A549 (cell line): Measurements from ENCODE around the gene TNS1. TPM values are rescaled to one million over a fixed set of nuclear protein-coding genes. Genes with fewer than 3 reads are reported as not detected.

Experiments used
- ATAC-seq, 2 experiments: fragments of 200-7000 bp in 1 of 2; fragments of >200 bp in 1 of 2; cut with Nextera tagmentation in 1 of 2; cut with Tn5 transposase in 1 of 2; 3 replicates each; pipeline versions ENCODE4 v1.8.0 to v1.9.1; 2018 to 2020; ENCODE audit warnings: mild to moderate bottlenecking in 1 of 2, moderate library complexity in 1 of 2
- CTCF ChIA-PET: fragments of 300-600 bp; sonication (Branson Sonifier 250); formaldehyde crosslinking; extraction: SDS; loops from one replicate; lab custom pipeline; 2021; ENCODE audit warnings: antibody characterized with exemption, inconsistent platforms; lab: Yijun Ruan, JAX
- POLR2A ChIA-PET: fragments of 350-600 bp; formaldehyde crosslinking; extraction: SDS; loops from one replicate; lab custom pipeline; 2021; ENCODE audit warnings: antibody characterized with exemption, inconsistent platforms; lab: Yijun Ruan, JAX
- DNase-seq, 2 experiments: peaks; one replicate each; pipeline versions ENCODE4 v3.0.0 to v3.0.0-alpha.2; 2011 to 2016; ENCODE audit warnings: low read depth in 1 of 2, low spot score in 1 of 2
- FAIRE-seq: peaks from 2 replicates; lab custom pipeline; 2011; peaks lifted over from hg19 to GRCh38; lab: Jason Lieb, UNC
- H3K27ac ChIP-seq, 2 experiments: fragments of >200 bp; sonication (Bioruptor Twin); formaldehyde crosslinking; 3 replicates each; pipeline ENCODE4 v1.5.1; 2016 to 2017
- H3K4me1 ChIP-seq: fragments of >200 bp; sonication (Bioruptor Twin); formaldehyde crosslinking; 3 replicates; pipeline ENCODE4 v1.6.1; 2016
- H3K4me2 ChIP-seq: fragments of >200 bp; sonication (Bioruptor Twin); formaldehyde crosslinking; 3 replicates; pipeline ENCODE4 v1.6.1; 2016
- H3K4me3 ChIP-seq: fragments of >200 bp; sonication (Bioruptor Twin); formaldehyde crosslinking; 3 replicates; pipeline ENCODE4 v1.5.1; 2016
- H3K9me3 ChIP-seq: fragments of >200 bp; sonication (Bioruptor Twin); formaldehyde crosslinking; 3 replicates; pipeline ENCODE4 v1.6.1; 2016
- ATOH8 ChIP-seq: fragments of 250-450 bp; sonication (Bioruptor Pico); IDR thresholded peaks from 2 replicates; pipeline ENCODE4 v1.5.0; 2020; ENCODE audit warnings: low read depth, mild to moderate bottlenecking, moderate library complexity
- CBX8 ChIP-seq: fragments of 200-600 bp; sonication (generic); IDR thresholded peaks from 2 replicates; pipeline ENCODE4 v1.6.1; 2016
- CEBPB ChIP-seq, 2 experiments: fragments of >200 bp in 1 of 2; sonication (Bioruptor Twin) in 1 of 2; formaldehyde crosslinking in 1 of 2; IDR thresholded peaks; 2 replicates each; pipeline ENCODE4 v1.6.1; 2012 to 2016
- CHD2 ChIP-seq: fragments of 150-350 bp; IDR thresholded peaks from 2 replicates; pipeline ENCODE4 v1.6.1; 2014; ENCODE audit warnings: low read length; ENCODE audit not compliant: partially characterized antibody
- FOSB ChIP-seq: fragments of 250-450 bp; sonication (Bioruptor Pico); IDR thresholded peaks from 2 replicates; pipeline ENCODE4 v1.5.0; 2020; ENCODE audit warnings: mild to moderate bottlenecking, moderate library complexity
- FOSL2 ChIP-seq, 2 experiments: fragments of 450-650 bp in 1 of 2; fragments of >200 bp in 1 of 2; sonication (Bioruptor Twin) in 1 of 2; formaldehyde crosslinking; IDR thresholded peaks; 2 replicates each; pipeline versions ENCODE4 v1.5.0 to v1.6.1; 2016 to 2020; ENCODE audit warnings: mild to moderate bottlenecking in 1 of 2, moderate library complexity in 1 of 2
- HDAC2 ChIP-seq: fragments of 200-600 bp; sonication (generic); IDR thresholded peaks from 2 replicates; pipeline ENCODE4 v1.6.1; 2016
- HES2 ChIP-seq: fragments of >200 bp; sonication (Bioruptor Twin); formaldehyde crosslinking; IDR thresholded peaks from 2 replicates; pipeline ENCODE4 v1.6.1; 2016
- HEYL ChIP-seq: fragments of 250-450 bp; sonication (Bioruptor Pico); IDR thresholded peaks from 2 replicates; pipeline ENCODE4 v1.8.0; 2021; ENCODE audit warnings: mild to moderate bottlenecking, moderate library complexity
- HMGXB4 ChIP-seq: fragments of 250-450 bp; sonication (Bioruptor Pico); IDR thresholded peaks from 2 replicates; pipeline ENCODE4 v1.5.0; 2021; ENCODE audit warnings: mild to moderate bottlenecking, moderate library complexity, borderline replicate concordance
- HOXB5 ChIP-seq: fragments of 250-450 bp; sonication (Bioruptor Pico); IDR thresholded peaks from 2 replicates; pipeline ENCODE4 v1.5.0; 2020; ENCODE audit warnings: mild to moderate bottlenecking, moderate library complexity
- KDM5A ChIP-seq: fragments of 200-600 bp; sonication (generic); IDR thresholded peaks from 2 replicates; pipeline ENCODE4 v1.6.1; 2016; ENCODE audit warnings: antibody characterized with exemption, mild to moderate bottlenecking
- MAX ChIP-seq: IDR thresholded peaks from 2 replicates; pipeline ENCODE4 v1.6.1; 2012
- NFE2L2 ChIP-seq: fragments of 150-350 bp; conservative IDR thresholded peaks from 2 replicates; pipeline ENCODE4 v1.6.1; 2014; ENCODE audit warnings: low read length
- NPAS2 ChIP-seq: fragments of 250-450 bp; sonication (Bioruptor Pico); IDR thresholded peaks from 2 replicates; pipeline ENCODE4 v1.8.0; 2022; ENCODE audit warnings: mild to moderate bottlenecking, moderate library complexity, borderline replicate concordance
- NR3C1 ChIP-seq: fragments of >200 bp; sonication (Bioruptor Twin); formaldehyde crosslinking; IDR thresholded peaks from 3 replicates; pipeline ENCODE4 v1.6.1; 2017
- PBX3 ChIP-seq: IDR thresholded peaks from 2 replicates; pipeline ENCODE4 v1.6.1; 2012
- POLR2A ChIP-seq: IDR thresholded peaks from 2 replicates; pipeline ENCODE4 v1.6.1; 2012; ENCODE audit warnings: mild to moderate bottlenecking, low read length
- RAD21 ChIP-seq, 2 experiments: fragments of >200 bp in 1 of 2; sonication (Bioruptor Twin) in 1 of 2; formaldehyde crosslinking in 1 of 2; IDR thresholded peaks in 1 of 2; conservative IDR thresholded peaks in 1 of 2; 2 replicates in 1 of 2; 3 replicates in 1 of 2; pipeline ENCODE4 v1.6.1; 2012 to 2018; ENCODE audit warnings: inconsistent platforms in 1 of 2
- RFX5 ChIP-seq: fragments of 450-650 bp; IDR thresholded peaks from 2 replicates; pipeline ENCODE4 v1.7.1; 2014; ENCODE audit warnings: antibody characterized with exemption, mild to moderate bottlenecking, moderate library complexity
- SMC3 ChIP-seq: fragments of >200 bp; sonication (Bioruptor Twin); formaldehyde crosslinking; IDR thresholded peaks from 3 replicates; pipeline ENCODE4 v1.6.1; 2018; ENCODE audit warnings: inconsistent platforms
- SREBF2 ChIP-seq: fragments of 450-650 bp; IDR thresholded peaks from 2 replicates; pipeline ENCODE4 v1.6.1; 2014; ENCODE audit warnings: mild to moderate bottlenecking, moderate library complexity
- WGBS: methylation state at CpG from one replicate; pipeline ENCODE4 v1.1.6; 2017; ENCODE audit errors: missing lambda C conversion rate; 5-methylcytosine and 5-hydroxymethylcytosine counted together
- polyA plus RNA-seq, 4 experiments: library from polyadenylated mRNA; depleted of rRNA in 3 of 4; stranded (reverse); fragments of >200 nt; fragmentation: RNase III in 1 of 4; extraction: RNeasy Plus Mini Kit Qiagen cat#74134 plus additional on column Dnase treatment in 1 of 4; gene quantifications; 2 replicates in 3 of 4; 3 replicates in 1 of 4; pipeline ENCODE4 v1.2.3, GENCODE V29; 2011 to 2017

TNS1 gene
- polyA plus RNA-seq, 2 of the 4 experiments (the other 2 are of a cell fraction): 4.9 to 10.6 TPM

GRCh38 chr2:217880287-217880889, 122.4 kb downstream of the TNS1 start:
- TF ChIP-seq CEBPB (IDR thresholded peaks at IDR 0.05) (no peak), HOXB5 (CRISPR knock-in tag) (no peak), CHD2 (no peak), NR3C1 (no peak), PBX3 (no peak), HEYL (CRISPR knock-in tag) (no peak), SMC3 (no peak), NFE2L2 (no peak), MAX (no peak), POLR2A (no peak), CBX8 (no peak)
- H3K27ac ChIP-seq: no peak overlapping the region
- POLR2A ChIA-PET: no interaction called here

GRCh38 chr2:217878915-217879590, 123.7 kb downstream of the TNS1 start:
- ChIA-PET CTCF (interaction anchor here (0.7 to 2.3 kb wide), 4 partner anchors 8 to 110 kb away, joined by 3 to 7 read pairs (median 6); no protein-coding TSS in a partner anchor), POLR2A (no interaction called here)
- no peak overlapping the region for H3K4me2 ChIP-seq
- H3K4me3 ChIP-seq: no peak overlapping the region
- 73% methylated on average over 15 of the region's 15 CpGs for WGBS
- ATAC-seq (peak in 1 of 2 experiments; percentile 34; a peak in 2 of 6 replicates), FAIRE-seq (no peak)
- H3K9me3 ChIP-seq: no peaks in the 10 kb centered on the region
- no peak overlapping the region for H3K27ac ChIP-seq
- TF ChIP-seq NPAS2 (CRISPR knock-in tag) (no peak), FOSB (CRISPR knock-in tag) (no peak), HMGXB4 (no peak), HEYL (CRISPR knock-in tag) (no peak), ATOH8 (no peak), SREBF2 (no peak), RFX5 (no peak), FOSL2 (IDR thresholded peaks at IDR 0.05) (no peak), FOSL2 (CRISPR knock-in tag; IDR thresholded peaks at IDR 0.05) (no peak), RAD21 (conservative IDR thresholded peaks at IDR 0.05 in 1 of 2, IDR thresholded peaks at IDR 0.05 in 1 of 2) (no peak), KDM5A (no peak), HDAC2 (no peak), HES2 (no peak), PBX3 (no peak), MAX (no peak)
- TF ChIP-seq, all 56 proteins: peak for 0
- H3K4me1 ChIP-seq: no peaks in the 10 kb centered on the region
- DNase-seq: no peak

More at GRCh38 chr2:217880287-217880889, 122.4 kb downstream of the TNS1 start:
- H3K4me1 ChIP-seq: no peaks in the 10 kb centered on the region
- WGBS: 77% methylated on average over 5 of the region's 5 CpGs
- no peak overlapping the region for H3K4me3 ChIP-seq
- DNase-seq (no peak), ATAC-seq (peak in 1 of 2 experiments; percentile 24; a peak in 1 of 6 replicates), FAIRE-seq (no peak)
- H3K4me2 ChIP-seq: no peak overlapping the region
- H3K9me3 ChIP-seq: no peaks in the 10 kb centered on the region
- CTCF ChIA-PET: interaction anchor here (0.9 to 2.7 kb wide), 8 partner anchors 9 to 201 kb away, joined by 3 to 16 read pairs (median 7); no protein-coding TSS in a partner anchor
